CD4-positive, alpha-beta T cell treated with Interleukin-6 for 4 hours (primary cell): ENCODE data around the gene WTIP.
A peak's percentile ranks its signal among the peaks of the same experiment; 100 is the strongest.
"Not testable (repeated sequence)": the region's sequence is repeated elsewhere in the genome, so short reads cannot be mapped to it uniquely, and the experiment has no call there.

Experiments used
- DNase-seq: peaks from one replicate; pipeline ENCODE4 v3.0.0-alpha.2; 2020; ENCODE audit warnings: mixed read lengths

The WTIP gene

GRCh38 chr19:34480971-34481841 lies at the start of gene WTIP:
TSS of gene WTIP (plus strand) at chr19:34481758. CDS start at chr19:34481975, 217 bp downstream.
- no peak for DNase-seq

- DNase-seq = no peak
These were observed 48.8 kb upstream of the WTIP start for GRCh38 chr19:34432797-34433196.

- no peak for DNase-seq
These were observed 44.8 kb upstream of the WTIP start for GRCh38 chr19:34436716-34437115.

- DNase-seq = no peak
These were observed 33.4 kb upstream of the WTIP start for GRCh38 chr19:34448191-34448590.

DNA sequence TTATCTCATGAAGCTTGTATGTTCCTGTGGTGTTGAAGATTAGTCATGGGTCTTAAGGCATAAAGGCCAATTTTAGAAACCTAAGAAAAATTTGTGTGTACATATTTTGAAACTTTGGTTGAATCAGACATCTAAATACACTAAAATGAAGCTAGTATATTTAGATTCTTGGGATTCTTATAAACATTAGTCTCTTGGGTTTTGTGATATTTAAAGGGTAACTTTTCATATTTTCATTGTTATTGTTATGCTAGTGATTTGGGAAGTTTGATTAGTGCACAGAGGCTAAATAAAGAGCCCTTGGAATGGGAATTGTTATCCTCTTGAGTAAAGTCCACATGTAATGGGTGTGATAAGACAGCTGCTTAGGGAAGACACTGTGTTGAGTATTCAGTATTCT lies 28.8 kb upstream of the WTIP start:
- DNase-seq = no peak

GRCh38 chr19:34454091-34454490 lies 27.5 kb upstream of the WTIP start:
- no peak for DNase-seq

DNA sequence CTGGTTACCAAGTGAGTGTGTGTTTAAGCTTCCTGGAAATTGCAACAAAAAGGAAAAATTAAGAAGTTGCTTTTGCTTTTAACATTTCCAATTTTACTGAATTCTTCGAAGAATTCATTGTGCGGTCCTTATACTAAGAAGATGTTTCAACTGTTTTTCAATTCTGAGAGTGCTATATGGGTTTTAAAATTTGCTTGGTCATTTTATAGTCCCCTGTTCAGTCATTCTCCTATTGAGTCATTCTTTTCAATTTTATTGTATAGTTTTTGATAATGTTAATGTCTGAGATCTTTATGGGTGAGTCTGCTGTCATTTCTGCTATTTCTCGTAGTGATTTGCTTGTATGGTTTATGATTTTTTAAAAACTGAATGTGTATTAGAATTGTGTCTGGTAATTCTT lies 26.9 kb upstream of the WTIP start:
- no peak for DNase-seq

DNA sequence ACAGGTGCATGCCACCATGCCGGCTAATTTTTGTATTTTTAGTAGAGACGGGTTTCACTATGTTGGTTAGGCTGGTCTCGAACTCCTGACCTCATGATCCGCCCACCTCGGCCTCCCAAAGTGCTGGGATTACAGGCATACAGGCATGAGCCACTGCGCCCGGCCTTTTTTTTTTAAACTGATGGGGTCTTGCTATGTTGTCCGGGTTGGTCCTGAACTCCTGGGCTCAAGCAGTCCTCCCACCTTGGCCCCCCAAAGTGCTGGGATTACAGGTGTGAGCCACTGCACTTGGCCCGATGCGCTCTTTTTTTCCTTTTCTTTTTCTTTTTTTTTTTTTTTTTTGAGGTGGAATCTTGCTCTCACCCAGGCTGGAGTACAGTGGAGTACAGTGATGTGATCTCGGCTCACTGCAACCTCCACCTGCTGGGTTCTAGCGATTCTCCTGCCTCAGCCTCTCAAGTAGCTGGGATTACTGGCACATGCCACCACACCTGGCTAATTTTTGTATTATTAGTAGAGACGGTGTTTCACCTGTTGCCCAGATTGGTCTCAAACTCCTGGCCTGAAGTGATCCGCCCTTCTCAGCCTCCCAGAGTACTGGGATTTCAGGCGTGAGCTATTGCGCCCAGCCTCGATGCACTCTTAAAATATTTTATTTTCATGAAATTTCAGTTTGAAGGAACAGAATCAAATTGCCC lies 25.6 kb upstream of the WTIP start:
- not testable (repeated sequence) for DNase-seq

- no peak for DNase-seq
These were observed 24.1 kb upstream of the WTIP start for GRCh38 chr19:34457446-34457845.

DNA sequence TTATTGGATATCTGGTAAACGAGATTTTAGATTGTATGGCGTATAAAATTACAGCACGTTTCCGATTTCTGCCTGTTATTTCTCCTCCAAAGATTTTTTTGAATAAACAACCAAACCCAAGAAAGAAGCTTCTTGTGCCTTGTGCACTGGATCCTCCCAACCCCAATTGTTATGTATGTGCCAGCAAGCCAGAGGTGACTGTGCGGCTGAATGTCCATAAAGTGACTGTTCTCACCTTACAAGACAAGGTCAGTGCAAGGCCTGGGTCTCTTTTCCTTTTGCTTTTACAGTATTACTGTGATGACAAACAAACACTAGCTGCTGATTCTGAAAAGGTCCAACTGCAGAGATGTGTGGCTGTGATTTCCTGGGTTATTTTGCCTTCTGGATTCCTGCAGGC lies 22.9 kb upstream of the WTIP start:
- DNase-seq = no peak

GRCh38 chr19:34459614-34460013 lies 21.9 kb upstream of the WTIP start:
- no peak for DNase-seq

DNA sequence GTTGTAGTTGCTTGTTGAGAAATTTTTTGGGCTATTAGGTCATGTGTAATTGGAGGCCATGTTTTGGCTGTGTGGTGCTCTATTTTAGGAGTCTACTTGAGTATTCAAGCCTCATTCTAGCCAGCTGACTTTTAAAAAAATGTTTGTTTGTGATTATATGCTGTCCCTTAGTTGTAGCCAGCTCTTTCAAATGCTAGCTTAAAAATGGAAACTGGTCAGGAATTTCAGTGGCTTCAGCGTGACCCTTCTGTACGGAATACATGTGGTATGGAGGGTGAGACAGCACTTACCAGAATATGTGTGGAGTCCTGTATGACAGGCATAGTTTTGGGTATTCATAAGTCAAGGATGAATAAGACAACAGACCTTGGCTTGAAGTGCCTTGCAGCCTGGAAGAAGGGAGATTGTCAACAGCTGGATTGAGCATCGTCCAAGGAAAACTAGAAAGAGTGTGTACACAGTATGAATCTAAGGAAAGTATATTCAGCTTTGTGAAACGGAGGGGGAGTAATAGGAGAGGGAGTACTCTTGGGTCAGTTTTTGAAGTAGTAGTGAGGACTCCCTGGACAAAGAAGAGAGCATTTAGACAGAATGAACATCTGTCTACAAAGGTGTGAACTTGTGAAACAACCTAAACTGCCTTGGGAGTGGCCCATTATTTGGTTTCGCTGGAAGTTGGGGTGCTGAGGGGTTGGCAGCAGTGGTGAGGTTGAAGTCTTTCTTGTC lies 20.0 kb upstream of the WTIP start:
- no peak for DNase-seq

DNA sequence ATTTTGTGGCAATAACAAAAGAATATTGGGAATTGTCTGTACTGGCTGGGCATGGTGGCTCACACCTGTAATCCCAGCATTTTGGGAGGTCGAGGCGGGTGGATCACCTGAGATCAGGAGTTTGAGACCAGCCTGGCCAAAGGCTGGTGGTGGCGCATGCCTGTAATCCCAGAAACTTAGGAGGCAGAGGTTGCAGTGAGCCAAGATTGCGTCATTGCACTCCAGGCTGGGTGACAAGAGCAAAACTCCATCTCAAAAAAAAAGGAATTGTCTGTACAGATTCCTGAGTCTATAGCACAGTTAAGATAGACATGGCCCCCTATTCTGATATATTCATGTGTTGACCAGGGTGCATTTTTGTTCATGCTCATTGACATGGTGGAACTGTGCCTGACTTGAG lies 16.8 kb upstream of the WTIP start:
- not testable (repeated sequence) for DNase-seq

DNA sequence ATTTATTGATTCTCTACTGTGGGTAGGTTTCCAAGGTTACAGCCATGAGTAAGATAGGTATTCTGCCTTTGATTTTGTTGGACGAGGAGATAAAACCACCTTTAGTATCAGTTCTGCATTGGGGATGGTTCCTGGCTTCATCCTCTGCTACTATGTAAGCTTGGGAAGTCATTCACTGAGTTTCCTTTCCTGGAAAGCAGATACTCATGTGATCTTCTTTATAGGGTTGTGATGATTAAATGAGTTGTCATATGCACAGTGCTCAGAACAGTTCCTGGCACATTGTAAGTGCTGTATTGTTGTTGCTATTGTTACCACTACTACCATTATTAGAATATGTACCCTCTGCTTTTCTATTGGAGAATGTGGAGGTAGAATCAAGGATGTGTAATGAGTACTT lies 13.1 kb upstream of the WTIP start:
- DNase-seq = no peak

DNA sequence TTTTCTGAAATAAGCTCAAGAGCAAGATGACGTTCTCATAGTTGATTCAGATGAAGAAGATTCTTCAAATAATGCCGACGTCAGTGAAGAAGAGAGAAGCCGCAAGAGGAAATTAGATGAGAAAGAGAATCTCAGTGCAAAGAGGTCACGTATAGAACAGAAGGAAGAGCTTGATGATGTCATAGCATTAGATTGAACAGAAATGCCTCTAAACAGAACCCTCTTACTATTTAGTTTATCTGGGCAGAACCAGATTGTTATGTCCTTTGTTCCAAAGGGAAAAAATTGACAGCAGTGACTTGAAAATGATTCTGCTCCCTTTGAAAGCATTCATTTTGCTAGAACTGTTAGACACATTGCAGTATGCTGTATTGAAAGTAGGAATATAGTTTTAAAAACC lies 12.5 kb upstream of the WTIP start:
- DNase-seq = not testable (repeated sequence)

- DNase-seq = no peak
These were observed 9.5 kb upstream of the WTIP start for GRCh38 chr19:34471906-34472700.

GRCh38 chr19:34474233-34474989 lies 7.1 kb upstream of the WTIP start:
- no peak for DNase-seq

- peak; percentile 5 for DNase-seq
These were observed 6.3 kb upstream of the WTIP start for GRCh38 chr19:34475026-34475974.

- no peak for DNase-seq
These were observed 5.5 kb upstream of the WTIP start for GRCh38 chr19:34475975-34476594.

- not testable (repeated sequence) for DNase-seq
These were observed 3.1 kb upstream of the WTIP start for GRCh38 chr19:34478496-34478895.
